GM13976 (cell line): Measurements from ENCODE around the gene ITGA3.

Source experiments
- DNase-seq: peaks from one replicate; pipeline ENCODE4 v3.0.0; 2012; ENCODE audit warnings: low spot score
- CTCF ChIP-seq: IDR thresholded peaks from 2 replicates; pipeline ENCODE4 v1.5.1; 2012; ENCODE audit warnings: borderline replicate concordance, mild to moderate bottlenecking; ENCODE audit not compliant: insufficient read depth; ENCODE audit errors: extremely low read depth, missing control alignments, control extremely low read depth
- in situ Hi-C: fragments of 300-500 bp; cut with MboI; formaldehyde crosslinking; loops from one replicate; pipeline ENCODE4 v1.12.0; 2022; ENCODE audit warnings: low sequenced_read_pairs, mixed read lengths, inconsistent platforms; ENCODE audit not compliant: unreplicated experiment

The ITGA3 gene

GRCh38 chr17:50055426-50056216 lies at the start of gene ITGA3:
Gene ITGA3, plus strand, starts transcription at chr17:50056110. Its CDS starts 330 bp downstream, at chr17:50056440.
- no peak for TF ChIP-seq CTCF
- DNase-seq, result peak; percentile 76
- in situ Hi-C loops, result no loop called here

- in situ Hi-C loops, result loop anchor here (10.0 kb wide), 2 partner anchors 144 to 444 kb away; no protein-coding TSS in a partner anchor
- DNase-seq, result no peak
- TF ChIP-seq CTCF, result no peak
These were observed 46.6 kb upstream of the ITGA3 start for GRCh38 chr17:50009282-50009681.

DNA sequence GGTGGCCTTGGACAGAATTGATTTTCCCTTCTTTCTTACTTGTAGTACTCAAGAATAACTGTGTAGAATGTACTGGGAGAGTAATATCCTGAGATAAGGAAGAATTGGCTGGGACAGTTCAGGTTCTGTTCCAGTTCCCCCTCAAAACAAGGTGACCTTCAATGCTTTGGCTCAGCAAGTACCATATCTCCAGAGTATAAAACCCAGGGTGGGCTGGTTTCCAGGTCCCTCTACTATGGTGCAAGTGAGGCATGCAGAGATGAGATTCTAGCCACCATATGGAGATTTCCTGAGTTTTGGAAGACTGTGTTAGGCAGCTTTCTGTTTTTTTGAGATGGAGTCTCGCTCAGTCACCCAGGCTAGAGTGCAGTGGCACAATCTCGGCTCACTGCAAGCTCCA lies 42.8 kb upstream of the ITGA3 start:
- DNase-seq, result no peak
- no peak for TF ChIP-seq CTCF
- in situ Hi-C loops, result no loop called here

DNA sequence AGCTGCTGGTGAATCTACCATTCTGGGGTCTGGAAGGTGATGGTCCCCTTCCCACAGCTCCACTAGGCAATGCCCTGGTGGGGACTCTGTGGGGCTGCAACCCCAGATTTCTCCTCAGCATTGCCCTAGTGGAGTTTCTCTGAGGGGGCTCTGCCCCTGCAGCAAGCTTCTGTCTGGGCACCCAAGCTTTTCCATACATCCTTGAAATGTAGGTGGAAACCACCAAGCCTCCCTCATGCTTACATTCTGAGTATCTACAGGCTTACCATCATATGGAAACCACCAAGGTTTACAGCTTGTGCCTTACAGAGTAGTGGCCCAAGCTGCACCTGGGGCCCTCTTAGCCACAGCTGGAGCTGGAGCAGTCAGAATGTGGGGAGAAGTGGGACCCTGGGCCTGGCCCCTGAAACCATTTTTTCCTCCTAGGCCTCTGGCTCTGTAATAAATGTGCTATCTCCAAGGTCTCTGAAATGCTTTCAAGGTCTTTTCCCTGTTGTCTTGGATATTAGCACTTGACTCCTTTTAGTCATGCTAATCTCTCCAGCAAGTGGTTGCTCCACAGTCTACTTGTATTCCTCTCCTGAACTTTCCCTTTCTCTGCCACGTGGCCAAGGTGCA lies 41.3 kb upstream of the ITGA3 start:
- in situ Hi-C loops, result no loop called here
- no peak for TF ChIP-seq CTCF
- no peak for DNase-seq

GRCh38 chr17:50015146-50015545 lies 40.8 kb upstream of the ITGA3 start:
- in situ Hi-C loops, result no loop called here
- no peak for DNase-seq
- no peak for TF ChIP-seq CTCF

DNA sequence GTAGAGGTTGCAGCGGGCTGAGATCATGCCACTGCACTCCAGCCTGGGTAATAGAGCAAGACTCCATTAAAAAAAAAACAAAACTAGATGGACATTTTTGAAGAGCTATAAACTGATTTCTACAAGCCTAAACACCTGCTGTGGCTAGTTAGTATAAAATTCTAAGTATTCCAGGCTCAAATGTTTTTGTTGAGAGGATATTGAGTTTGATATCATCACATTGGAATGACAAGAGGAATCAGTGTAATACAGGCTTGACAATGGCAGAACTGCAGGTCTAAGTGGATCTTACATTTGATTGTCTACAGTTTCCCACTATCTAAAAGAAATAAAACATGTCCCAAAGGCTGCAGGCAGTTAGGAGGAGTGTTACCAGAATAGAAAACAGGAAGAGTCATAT lies 37.0 kb upstream of the ITGA3 start:
- in situ Hi-C loops, result no loop called here
- no peak for TF ChIP-seq CTCF
- DNase-seq, result no peak
